NB4 (cell line): ENCODE data around the gene LRRK1.

Experiments
- DNase-seq: peaks from one replicate; pipeline ENCODE4 v3.0.0; 2010; ENCODE audit warnings: low read depth
- H3K4me3 ChIP-seq: one replicate; pipeline ENCODE4 v1.5.1; 2011; ENCODE audit warnings: mild to moderate bottlenecking, low read depth, low read length, moderate library complexity
- CTCF ChIP-seq: IDR thresholded peaks from one replicate; pipeline ENCODE4 v1.5.1; 2012; ENCODE audit warnings: low read depth, low read length
- MAX ChIP-seq: IDR thresholded peaks from 2 replicates; pipeline ENCODE4 v1.6.1; 2011; ENCODE audit warnings: low read depth, low read length
- MYC ChIP-seq: IDR thresholded peaks from 2 replicates; pipeline ENCODE4 v1.6.1; 2011; ENCODE audit warnings: low read depth, low read length
- POLR2A ChIP-seq: IDR thresholded peaks from 2 replicates; pipeline ENCODE4 v1.6.1; 2011; ENCODE audit warnings: mild to moderate bottlenecking; ENCODE audit not compliant: insufficient read length; ENCODE audit errors: extremely low read depth

LRRK1 gene

GRCh38 chr15:100918034-100918689 lies 995 bp upstream of the LRRK1 start:
- peak; percentile 94 for DNase-seq
- TF ChIP-seq CTCF (peak; percentile 93), POLR2A (peak; percentile 58), MYC (peak; percentile 74; the same call in 1 of the 2 replicates), MAX (peak; percentile 74)
- H3K4me3 ChIP-seq, result peak overlapping the region; percentile 79

- TF ChIP-seq MAX, result peak; percentile 44; the same call in 1 of the 2 replicates
- peak; percentile 27; the same call in 1 of the 2 replicates for TF ChIP-seq MYC
- no peak for TF ChIP-seq POLR2A
- no peak for TF ChIP-seq CTCF
- peak overlapping the region; percentile 75 for H3K4me3 ChIP-seq
- DNase-seq, result peak; percentile 63
Observed at GRCh38 chr15:100919481-100920405, 586 bp downstream of the LRRK1 start.

GRCh38 chr15:100920516-100921135 lies 1.5 kb downstream of the LRRK1 start:
- H3K4me3 ChIP-seq, result peak overlapping the region; percentile 75
- no peak for DNase-seq

GRCh38 chr15:100922192-100923040 lies 3.3 kb downstream of the LRRK1 start:
- DNase-seq, result no peak

More at GRCh38 chr15:100920516-100921135, 1.5 kb downstream of the LRRK1 start:
- TF ChIP-seq MYC (no peak), POLR2A (no peak), CTCF (no peak), MAX (no peak)

More at GRCh38 chr15:100922192-100923040, 3.3 kb downstream of the LRRK1 start:
- no peak for TF ChIP-seq CTCF
- no peak for TF ChIP-seq MYC
- no peak for TF ChIP-seq POLR2A
- TF ChIP-seq MAX, result no peak
- H3K4me3 ChIP-seq, result no peak overlapping the region
